CD4-positive, alpha-beta T cell (primary cell): ENCODE data around the gene ZBTB46. TPM values are rescaled to one million over a fixed set of nuclear protein-coding genes. Genes with fewer than 3 reads are reported as not detected.
A peak's percentile ranks its signal among the peaks of the same experiment; 100 is the strongest.

ENCODE experiments used
- ATAC-seq: fragments of 200-7000 bp; cut with Tn5 transposase; one replicate; pipeline ENCODE4 v1.10.0; 2022; ENCODE audit warnings: mild to moderate bottlenecking; ENCODE audit not compliant: poor library complexity
- CTCF ChIA-PET: fragments of 350-600 bp; sonication (Branson Sonifier 250); formaldehyde crosslinking; loops from one replicate; lab custom pipeline; 2021; ENCODE audit warnings: antibody characterized with exemption, inconsistent platforms; lab: Charles Lee
- POLR2A ChIA-PET: fragments of 350-600 bp; sonication (Branson Sonifier 250); formaldehyde crosslinking; loops from one replicate; lab custom pipeline; 2021; ENCODE audit warnings: antibody characterized with exemption, inconsistent platforms; lab: Charles Lee
- DNase-seq, 14 experiments: peaks; one replicate each; pipeline ENCODE4 v3.0.0-alpha.2; 2013 to 2020; ENCODE audit warnings: mixed read lengths in 2 of 14
- H3K27ac ChIP-seq, 2 donors: one replicate each; pipeline versions ENCODE4 v1.5.1 to v1.7.0; 2013; ENCODE audit warnings: low read length in 2 of 2, low read depth in 1 of 2, mild to moderate bottlenecking in 1 of 2
- H3K27me3 ChIP-seq, 2 experiments: 1 replicate in 1 of 2; 2 replicates in 1 of 2; pipeline versions ENCODE4 v1.6.1 to v1.7.0; 2013; ENCODE audit warnings: low read length in 2 of 2, control low read depth in 1 of 2, mild to moderate bottlenecking in 1 of 2, moderate library complexity in 1 of 2; ENCODE audit not compliant: insufficient read depth in 2 of 2, control insufficient read depth in 1 of 2
- H3K36me3 ChIP-seq: one replicate; pipeline ENCODE4 v1.6.1; 2013; ENCODE audit warnings: low read length, control low read depth; ENCODE audit not compliant: insufficient read depth
- H3K4me1 ChIP-seq: one replicate; pipeline ENCODE4 v1.6.1; 2013; ENCODE audit warnings: low read length, control low read depth; ENCODE audit not compliant: insufficient read depth
- H3K4me3 ChIP-seq: one replicate; pipeline ENCODE4 v1.5.1; 2013; ENCODE audit warnings: mild to moderate bottlenecking, low read length, moderate library complexity
- H3K9me3 ChIP-seq, 2 experiments: 1 replicate in 1 of 2; 2 replicates in 1 of 2; pipeline versions ENCODE4 v1.6.1 to v1.7.0; 2013; ENCODE audit warnings: low read length in 2 of 2, mild to moderate bottlenecking in 2 of 2, control low read depth in 1 of 2, moderate library complexity in 1 of 2; ENCODE audit not compliant: control insufficient read depth in 1 of 2, insufficient read depth in 1 of 2
- H3K27ac Mint-ChIP-seq: one replicate; pipeline ENCODE4 v1.8.0; 2020; ENCODE audit warnings: mixed read lengths
- H3K27me3 Mint-ChIP-seq: one replicate; pipeline ENCODE4 v1.8.0; 2021; ENCODE audit warnings: mixed read lengths
- H3K36me3 Mint-ChIP-seq: one replicate; pipeline ENCODE4 v1.8.0; 2021; ENCODE audit warnings: low read depth, mixed read lengths
- H3K4me1 Mint-ChIP-seq: one replicate; pipeline ENCODE4 v1.8.0; 2021; ENCODE audit warnings: low read depth, mixed read lengths
- H3K4me3 Mint-ChIP-seq: one replicate; pipeline ENCODE4 v1.8.0; 2020; ENCODE audit warnings: mild to moderate bottlenecking, mixed read lengths
- H3K9me3 Mint-ChIP-seq: one replicate; pipeline ENCODE4 v1.8.0; 2020; ENCODE audit warnings: mixed read lengths
- intact Hi-C, 2 experiments: fragments of 100-400 bp; cut with DNase I in 1 of 2; cut with micrococcal nuclease in 1 of 2; formaldehyde crosslinking; loops; one replicate each; pipeline versions ENCODE4 v1.15.1 to v1.9.0; 2023 to 2025; cut with DNase I, micrococcal nuclease
- total RNA-seq, 174 experiments: library from RNA in 2 of 174; stranded (reverse) in 2 of 174; gene quantifications; one replicate each; pipeline ENCODE4 v1.2.3 and lab custom pipeline; 2021 to 2026
- TF ChIP-seq, protein P1 (sequence below): fragments of 200-600 bp; IDR thresholded peaks from one replicate; pipeline ENCODE4 v1.8.0; 2022; ENCODE audit warnings: antibody characterized with exemption, mild to moderate bottlenecking

Gene ZBTB46
- total RNA-seq, 2 experiments from 2014 or later: 0.08 to 0.34 TPM

DNA sequence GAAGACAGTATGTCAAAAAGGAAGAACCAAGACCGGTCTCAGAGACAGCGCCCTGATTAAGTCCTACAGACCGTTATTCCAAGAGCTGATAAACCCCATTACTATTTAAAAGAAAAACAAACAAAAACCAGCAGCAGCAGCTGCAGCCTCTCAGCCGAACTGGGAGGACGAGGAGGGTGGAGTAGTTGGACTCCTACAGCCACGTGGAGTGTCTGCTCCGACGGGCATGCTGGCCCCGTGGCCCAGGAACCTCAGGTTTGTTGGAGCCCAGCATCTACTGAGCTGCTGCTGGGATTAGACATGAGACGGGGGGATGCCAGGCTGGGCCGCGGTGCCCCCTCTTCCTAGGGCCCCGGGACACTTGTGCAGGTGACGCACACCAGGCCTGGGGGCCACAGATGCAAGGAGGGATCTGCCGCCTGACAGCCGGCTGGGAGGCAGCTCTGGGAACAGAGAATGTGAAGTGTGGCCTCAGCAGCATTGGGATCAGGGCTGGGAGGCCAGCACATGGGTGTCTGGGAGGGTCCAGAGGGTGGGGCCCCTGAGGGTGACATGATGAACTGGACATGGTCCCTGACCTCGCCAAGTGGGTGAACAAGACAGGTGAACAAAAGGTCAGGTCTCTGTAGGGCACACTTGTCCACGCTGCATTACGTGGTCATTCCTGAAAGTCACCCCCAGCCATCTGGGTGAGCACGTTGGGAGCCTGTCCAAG lies 2.9 kb upstream of the ZBTB46 start:
- H3K27ac Mint-ChIP-seq: no peak overlapping the region
- H3K36me3 Mint-ChIP-seq: no peaks in the 10 kb centered on the region
- POLR2A ChIA-PET: no interaction called here
- peaks cover 10% of the 10 kb centered on the region for H3K4me1 Mint-ChIP-seq
- Histone ChIP-seq H3K4me1 (peaks cover 14% of the 10 kb centered on the region), H3K27me3 (peaks cover 12 to 15% of the 10 kb centered on the region in 2 experiments), H3K27ac (no peak overlapping the region), H3K4me3 (no peak overlapping the region), H3K9me3 (peaks cover 0 to 5% of the 10 kb centered on the region in 2 experiments), H3K36me3 (no peaks in the 10 kb centered on the region)
- intact Hi-C loops: no loop called here
- TF ChIP-seq, protein P1, sequence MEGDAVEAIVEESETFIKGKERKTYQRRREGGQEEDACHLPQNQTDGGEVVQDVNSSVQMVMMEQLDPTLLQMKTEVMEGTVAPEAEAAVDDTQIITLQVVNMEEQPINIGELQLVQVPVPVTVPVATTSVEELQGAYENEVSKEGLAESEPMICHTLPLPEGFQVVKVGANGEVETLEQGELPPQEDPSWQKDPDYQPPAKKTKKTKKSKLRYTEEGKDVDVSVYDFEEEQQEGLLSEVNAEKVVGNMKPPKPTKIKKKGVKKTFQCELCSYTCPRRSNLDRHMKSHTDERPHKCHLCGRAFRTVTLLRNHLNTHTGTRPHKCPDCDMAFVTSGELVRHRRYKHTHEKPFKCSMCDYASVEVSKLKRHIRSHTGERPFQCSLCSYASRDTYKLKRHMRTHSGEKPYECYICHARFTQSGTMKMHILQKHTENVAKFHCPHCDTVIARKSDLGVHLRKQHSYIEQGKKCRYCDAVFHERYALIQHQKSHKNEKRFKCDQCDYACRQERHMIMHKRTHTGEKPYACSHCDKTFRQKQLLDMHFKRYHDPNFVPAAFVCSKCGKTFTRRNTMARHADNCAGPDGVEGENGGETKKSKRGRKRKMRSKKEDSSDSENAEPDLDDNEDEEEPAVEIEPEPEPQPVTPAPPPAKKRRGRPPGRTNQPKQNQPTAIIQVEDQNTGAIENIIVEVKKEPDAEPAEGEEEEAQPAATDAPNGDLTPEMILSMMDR: no peak
- peak overlapping the region; percentile 42 for H3K4me3 Mint-ChIP-seq
- no peaks in the 10 kb centered on the region for H3K9me3 Mint-ChIP-seq
- CTCF ChIA-PET: no interaction called here
- DNase-seq: no peak
- no peak for ATAC-seq
- H3K27me3 Mint-ChIP-seq: peaks cover 29% of the 10 kb centered on the region

DNA sequence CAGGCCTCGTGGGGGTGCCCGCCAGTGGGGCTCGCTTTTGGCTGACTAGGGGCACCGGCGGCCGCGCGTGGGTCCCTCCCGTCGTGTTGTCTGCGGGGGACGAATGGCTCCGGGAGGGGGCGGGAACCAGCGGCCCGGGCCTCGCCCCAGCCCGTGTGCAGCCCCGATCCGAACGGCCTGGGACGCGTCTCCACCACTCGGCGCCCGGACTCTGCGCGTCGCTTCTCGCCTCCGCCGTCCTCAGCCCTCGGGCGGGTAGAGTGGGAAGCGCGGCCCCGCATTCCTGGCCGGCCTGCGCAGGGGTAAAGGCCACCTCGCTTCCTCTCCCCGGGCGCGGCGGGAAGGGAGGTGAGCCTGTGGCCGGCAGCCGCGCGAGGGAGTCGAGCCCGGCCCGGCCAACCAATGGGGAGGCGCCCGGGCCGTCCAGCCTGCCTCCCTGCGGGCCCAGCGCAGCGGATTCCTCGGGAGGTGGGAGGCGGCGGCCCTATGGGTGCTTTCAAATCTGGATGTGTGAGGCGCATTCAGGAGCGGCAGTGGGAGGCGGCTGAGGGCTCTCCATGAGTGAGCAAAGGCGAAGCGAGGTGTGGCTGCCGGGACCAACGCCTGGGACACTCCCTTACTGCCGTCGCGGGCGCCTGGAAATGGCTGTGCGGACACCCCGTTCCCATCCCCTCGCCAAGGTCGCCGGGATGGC lies 1.1 kb upstream of the ZBTB46 start:
- H3K27me3 Mint-ChIP-seq: peaks cover 38% of the 10 kb centered on the region
- H3K4me3 ChIP-seq: no peak overlapping the region
- peaks cover 15% of the 10 kb centered on the region for H3K4me1 ChIP-seq
- DNase-seq (peak in 1 of 14 experiments; percentile 15), ATAC-seq (no peak)
- H3K27ac ChIP-seq: no peak overlapping the region
- intact Hi-C loops: no loop called here
- no peaks in the 10 kb centered on the region for H3K36me3 Mint-ChIP-seq
- ChIA-PET CTCF (no interaction called here), POLR2A (no interaction called here)
- H3K27me3 ChIP-seq: peaks cover 24 to 28% of the 10 kb centered on the region in 2 experiments
- H3K9me3 Mint-ChIP-seq: no peaks in the 10 kb centered on the region
- H3K4me3 Mint-ChIP-seq: no peak overlapping the region
- no peak overlapping the region for H3K27ac Mint-ChIP-seq
- no peaks in the 10 kb centered on the region for H3K36me3 ChIP-seq
- TF ChIP-seq, protein P1: no peak
- H3K9me3 ChIP-seq: no peaks in the 10 kb centered on the region
- peaks cover 10% of the 10 kb centered on the region for H3K4me1 Mint-ChIP-seq

DNA sequence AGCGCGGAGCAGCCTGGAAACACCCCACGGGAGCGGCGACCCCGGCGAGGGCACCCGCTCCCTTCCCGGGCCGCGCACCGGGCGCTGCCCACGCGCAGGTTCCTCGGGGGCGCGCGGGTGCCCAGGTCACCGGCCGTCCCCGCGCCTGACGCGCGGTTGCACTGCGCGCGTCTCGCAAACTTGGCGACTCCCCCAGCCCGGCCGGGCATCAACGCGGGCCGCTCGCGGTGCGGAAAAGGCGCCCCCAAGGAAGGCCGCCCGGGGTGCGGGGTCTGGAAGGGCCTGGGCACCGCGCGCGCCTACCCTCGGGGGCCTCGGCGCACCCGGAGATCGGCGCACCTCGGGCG lies 555 bp upstream of the ZBTB46 start:
- TF ChIP-seq, protein P1: no peak
- Mint-ChIP-seq H3K4me3 (no peak overlapping the region), H3K9me3 (no peaks in the 10 kb centered on the region), H3K27ac (no peak overlapping the region), H3K4me1 (peaks cover 10% of the 10 kb centered on the region), H3K27me3 (peaks cover 43% of the 10 kb centered on the region), H3K36me3 (no peaks in the 10 kb centered on the region)
- H3K36me3 ChIP-seq: no peaks in the 10 kb centered on the region
- DNase-seq: no peak
- H3K27me3 ChIP-seq: peaks cover 29 to 32% of the 10 kb centered on the region in 2 experiments
- H3K9me3 ChIP-seq: no peaks in the 10 kb centered on the region
- ChIA-PET POLR2A (no interaction called here), CTCF (no interaction called here)
- no peak overlapping the region for H3K27ac ChIP-seq
- H3K4me1 ChIP-seq: peaks cover 15% of the 10 kb centered on the region
- no peak overlapping the region for H3K4me3 ChIP-seq
- intact Hi-C loops: no loop called here
- ATAC-seq: no peak
